Activated CD8-positive, alpha-beta T cell treated with anti-CD3 and anti-CD28 coated beads for 36 hours (primary cell): ENCODE measurements around the gene OR1N2. TPM values are rescaled to one million over a fixed set of nuclear protein-coding genes. Genes with fewer than 3 reads are reported as not detected.
"Not testable (repeated sequence)": the region's sequence is repeated elsewhere in the genome, so short reads cannot be mapped to it uniquely, and the experiment has no call there.

Experiments
- ATAC-seq: fragments of 200-7000 bp; cut with Tn5 transposase; one replicate; pipeline ENCODE4 v1.10.0; 2021; ENCODE audit warnings: mild to moderate bottlenecking, moderate library complexity
- CTCF ChIA-PET: fragments of 350-600 bp; sonication (Branson Sonifier 250); formaldehyde crosslinking; loops from one replicate; lab custom pipeline; 2021; ENCODE audit warnings: antibody characterized with exemption; lab: Charles Lee
- POLR2A ChIA-PET: fragments of 350-600 bp; sonication (Branson Sonifier 250); formaldehyde crosslinking; loops from one replicate; lab custom pipeline; 2021; ENCODE audit warnings: antibody characterized with exemption; lab: Charles Lee
- DNase-seq: peaks from one replicate; pipeline ENCODE4 v3.0.0-alpha.2; 2020
- H3K27ac Mint-ChIP-seq: one replicate; pipeline ENCODE4 v1.8.0; 2021; ENCODE audit warnings: mild to moderate bottlenecking, mixed read lengths
- H3K27me3 Mint-ChIP-seq: one replicate; pipeline ENCODE4 v1.8.0; 2021; ENCODE audit warnings: mixed read lengths
- H3K36me3 Mint-ChIP-seq: one replicate; pipeline ENCODE4 v1.8.0; 2021; ENCODE audit warnings: low read depth, mixed read lengths
- H3K4me1 Mint-ChIP-seq: one replicate; pipeline ENCODE4 v1.8.0; 2021; ENCODE audit warnings: low read depth, mixed read lengths
- H3K4me3 Mint-ChIP-seq: one replicate; pipeline ENCODE4 v1.8.0; 2021; ENCODE audit warnings: mild to moderate bottlenecking, moderate library complexity, mixed read lengths
- H3K9me3 Mint-ChIP-seq: one replicate; pipeline ENCODE4 v1.8.0; 2021; ENCODE audit warnings: mixed read lengths
- CTCF ChIP-seq: fragments of 200-600 bp; IDR thresholded peaks from one replicate; pipeline ENCODE4 v1.8.0; 2022; ENCODE audit warnings: antibody characterized with exemption, mild to moderate bottlenecking
- intact Hi-C: fragments of 100-400 bp; cut with micrococcal nuclease; formaldehyde crosslinking; loops from one replicate; pipeline ENCODE4 v1.10.0; 2022
- total RNA-seq, 2 experiments: library from RNA; stranded (reverse); gene quantifications; one replicate each; pipeline ENCODE4 v1.2.3, GENCODE V29; 2021

OR1N2 gene
- total RNA-seq, 2 experiments from 2014 or later: not detected

GRCh38 chr9:122567901-122568300, 15.0 kb downstream of the OR1N2 start:
- no peak for ATAC-seq
- intact Hi-C loops: no loop called here
- H3K9me3 Mint-ChIP-seq: peaks cover 3% of the 10 kb centered on the region
- peaks cover 17% of the 10 kb centered on the region for H3K4me1 Mint-ChIP-seq
- CTCF ChIA-PET: no interaction called here
- no peaks in the 10 kb centered on the region for H3K36me3 Mint-ChIP-seq
- POLR2A ChIA-PET: no interaction called here
- no peak overlapping the region for H3K27ac Mint-ChIP-seq
- DNase-seq: no peak
- H3K27me3 Mint-ChIP-seq: no peaks in the 10 kb centered on the region
- no peak overlapping the region for H3K4me3 Mint-ChIP-seq
- TF ChIP-seq CTCF: no peak

- peak; percentile 5 for DNase-seq
- Mint-ChIP-seq H3K27ac (no peak overlapping the region), H3K4me3 (no peak overlapping the region), H3K4me1 (peaks cover 18% of the 10 kb centered on the region), H3K9me3 (no peaks in the 10 kb centered on the region), H3K27me3 (no peaks in the 10 kb centered on the region), H3K36me3 (no peaks in the 10 kb centered on the region)
- peak; percentile 96 for ATAC-seq
- no peak for TF ChIP-seq CTCF
- intact Hi-C loops: no loop called here
- ChIA-PET CTCF (interaction anchor here (0.8 to 0.9 kb wide), 2 partner anchors 74 to 108 kb away, joined by 3 to 4 read pairs; no protein-coding TSS in a partner anchor), POLR2A (no interaction called here)
Measured at GRCh38 chr9:122572456-122572855, 19.5 kb downstream of the OR1N2 start.

- H3K27me3 Mint-ChIP-seq: no peaks in the 10 kb centered on the region
- ATAC-seq (no peak), DNase-seq (no peak)
- ChIA-PET POLR2A (no interaction called here), CTCF (no interaction called here)
- H3K9me3 Mint-ChIP-seq: no peaks in the 10 kb centered on the region
- H3K4me3 Mint-ChIP-seq: no peak overlapping the region
- no peaks in the 10 kb centered on the region for H3K36me3 Mint-ChIP-seq
- H3K27ac Mint-ChIP-seq: no peak overlapping the region
- H3K4me1 Mint-ChIP-seq: no peaks in the 10 kb centered on the region
- intact Hi-C loops: no loop called here
- no peak for TF ChIP-seq CTCF
Measured at GRCh38 chr9:122579874-122580273, 27.0 kb downstream of the OR1N2 start.

- DNase-seq: no peak
- no peak for ATAC-seq
- Mint-ChIP-seq H3K9me3 (no peaks in the 10 kb centered on the region), H3K36me3 (no peaks in the 10 kb centered on the region), H3K4me1 (no peaks in the 10 kb centered on the region), H3K4me3 (no peak overlapping the region), H3K27me3 (no peaks in the 10 kb centered on the region), H3K27ac (no peak overlapping the region)
- POLR2A ChIA-PET: no interaction called here
- no peak for TF ChIP-seq CTCF
- intact Hi-C loops: no loop called here
- CTCF ChIA-PET: interaction anchor here (0.8 kb wide), 1 partner anchor 82 kb away, joined by 3 read pairs; no protein-coding TSS in a partner anchor
Measured at GRCh38 chr9:122580360-122580759, 27.4 kb downstream of the OR1N2 start.

- DNase-seq, ATAC-seq, intact Hi-C loops, H3K36me3 Mint-ChIP-seq, H3K9me3 Mint-ChIP-seq, H3K27ac Mint-ChIP-seq, H3K27me3 Mint-ChIP-seq, POLR2A ChIA-PET, CTCF ChIA-PET, H3K4me3 Mint-ChIP-seq, H3K4me1 Mint-ChIP-seq: not testable (repeated sequence)
Measured at GRCh38 chr9:122583284-122583683, 30.4 kb downstream of the OR1N2 start, which contains the start of gene OR1L8. TSS of gene OR1L8 (minus strand) at chr9:122583384. CDS start at chr9:122568477, 14,907 bp downstream.

Other genes starting within 250 kb of the OR1N2 start
- under 1 TPM in 1 of 2 experiments, not detected in 1; 0.23 TPM for gene PTGS1, start 182.1 kb upstream of the OR1N2 start, total RNA-seq
- not detected for gene OR1J1, start 75.2 kb upstream of the OR1N2 start, total RNA-seq
- not detected for gene OR1J2, start 42.3 kb upstream of the OR1N2 start, total RNA-seq
- gene OR1J4, start 34.0 kb upstream of the OR1N2 start, total RNA-seq: not detected
- gene OR1N1, start 25.8 kb upstream of the OR1N2 start, total RNA-seq: not detected
- gene OR1L8, start 30.3 kb downstream of the OR1N2 start, total RNA-seq: not detected
- gene OR1Q1, start 61.6 kb downstream of the OR1N2 start, total RNA-seq: not detected
- gene OR1B1, start 104.5 kb downstream of the OR1N2 start, total RNA-seq: not detected
- gene OR1L1, start 108.6 kb downstream of the OR1N2 start, total RNA-seq: not detected
- gene OR1L3, start 122.0 kb downstream of the OR1N2 start, total RNA-seq: not detected
- not detected for gene OR1L4, start 170.9 kb downstream of the OR1N2 start, total RNA-seq
- gene OR1L6, start 189.2 kb downstream of the OR1N2 start, total RNA-seq: not detected
- not detected for gene OR5C1, start 235.8 kb downstream of the OR1N2 start, total RNA-seq
- not detected for gene OR1K1, start 247.0 kb downstream of the OR1N2 start, total RNA-seq